GM18909 (cell line): ENCODE data around the gene RPS3.
A peak's percentile ranks its signal among the peaks of the same experiment; 100 is the strongest.
"Not testable (repeated sequence)": the region's sequence is repeated elsewhere in the genome, so short reads cannot be mapped to it uniquely, and the experiment has no call there.

Experiments used
- ATAC-seq: cut with Tn5 transposase; IDR thresholded peaks from one replicate; pipeline ENCODE4 v1.9.1; 2021; ENCODE audit warnings: mild to moderate bottlenecking; ENCODE audit not compliant: unreplicated experiment, poor library complexity

Gene RPS3

DNA sequence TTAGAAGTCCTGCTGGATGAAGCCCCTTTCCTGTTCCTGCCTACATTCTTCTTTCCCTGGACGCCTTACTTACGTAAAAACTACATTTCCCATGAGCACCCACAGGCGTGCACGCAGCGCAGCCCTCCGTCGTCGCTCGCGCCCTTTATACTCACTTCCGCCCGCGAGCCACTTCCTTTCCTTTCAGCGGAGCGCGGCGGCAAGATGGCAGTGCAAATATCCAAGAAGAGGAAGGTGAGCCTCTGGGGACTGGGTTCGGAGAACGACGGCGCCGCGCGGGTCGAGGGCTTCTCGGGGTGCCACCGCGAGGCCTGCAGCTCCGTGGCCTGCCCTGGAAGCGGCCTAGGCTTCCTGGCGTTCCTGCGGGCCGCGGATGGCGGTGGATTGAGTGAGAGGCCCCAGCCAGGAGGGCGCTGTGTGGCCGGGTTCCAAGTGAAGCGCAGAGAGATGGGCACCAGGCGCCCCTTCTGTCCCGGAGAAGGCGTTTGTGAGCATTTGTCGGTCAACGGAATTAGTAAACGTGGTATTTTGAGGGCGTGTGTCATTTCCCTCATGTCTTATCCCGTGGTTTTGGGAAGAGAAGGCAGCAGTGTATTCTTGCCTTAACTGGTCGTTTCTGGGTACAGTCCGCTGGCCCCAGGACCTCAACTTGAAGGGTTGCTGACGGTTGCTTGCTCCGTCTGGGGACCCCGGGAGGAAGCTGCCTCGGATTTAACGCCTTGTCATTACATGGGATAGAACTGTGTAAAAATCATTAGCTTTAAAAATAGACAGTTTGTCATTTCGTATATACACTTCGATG, at the start of gene RPS3:
TSS of gene RPS3 (plus strand) at position 175 of the 802 bp plus-strand sequence. CDS start at position 205, 30 bp downstream.
- peak; percentile 90 for ATAC-seq

DNA sequence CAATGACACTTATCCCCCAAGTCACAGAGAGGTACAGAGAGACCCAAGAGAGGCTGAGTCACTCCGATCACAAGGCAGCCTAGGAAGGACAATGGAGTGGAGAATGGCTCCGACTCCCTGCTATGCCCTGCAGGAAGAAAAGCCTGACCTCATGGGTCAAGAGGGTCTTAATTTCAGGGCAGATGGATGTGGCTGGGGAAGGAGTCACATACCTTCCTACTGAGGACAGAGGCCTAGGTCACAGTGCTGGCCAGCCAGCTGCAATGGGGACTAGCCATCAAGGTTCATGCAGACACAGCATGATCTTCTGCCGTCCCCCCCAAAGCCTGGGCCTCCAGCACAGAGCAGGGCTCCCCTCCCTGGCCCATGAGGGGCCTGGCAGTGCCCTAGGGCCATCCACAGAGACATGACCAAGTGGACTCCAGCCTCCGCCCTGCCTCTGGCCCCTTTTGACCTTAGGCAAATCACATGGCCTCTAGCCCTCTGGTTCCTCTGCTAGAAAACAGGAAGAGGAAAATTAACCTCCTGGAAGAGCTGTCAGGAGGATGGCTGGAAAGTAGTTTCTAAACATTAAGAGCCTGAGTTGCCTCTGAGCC, 49.7 kb upstream of the RPS3 start:
- no peak for ATAC-seq

DNA sequence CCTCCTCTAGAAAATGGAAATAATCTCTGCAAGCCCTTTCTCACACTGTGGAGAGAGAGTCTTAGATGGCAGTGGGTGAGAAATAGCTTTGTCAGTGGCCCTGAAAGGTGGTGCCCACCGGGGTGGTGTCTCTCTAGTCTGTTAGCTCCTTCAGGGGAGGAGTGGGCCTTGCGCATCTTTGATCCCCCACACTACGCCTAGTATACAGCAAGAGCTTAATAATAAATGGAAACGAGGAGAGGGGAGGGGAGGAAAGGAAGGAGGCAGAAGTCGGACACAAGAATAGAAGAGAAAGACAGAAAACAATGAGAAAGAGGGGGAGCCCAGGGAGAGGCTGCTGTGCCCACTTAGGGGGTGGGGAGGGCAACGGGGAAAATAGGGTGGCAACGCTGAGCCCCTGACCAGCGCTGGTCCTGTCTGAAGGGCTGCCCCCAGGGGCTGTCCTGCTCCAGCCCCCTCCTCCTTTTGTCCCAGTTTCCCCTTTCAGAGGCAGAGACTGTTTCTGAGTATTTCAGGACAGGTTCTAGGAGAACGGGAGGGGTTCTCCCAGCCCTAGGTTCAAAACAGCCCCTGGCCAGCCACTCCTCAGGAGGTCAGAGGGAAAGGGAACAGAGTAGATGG, 49.1 kb upstream of the RPS3 start:
- no peak for ATAC-seq

DNA sequence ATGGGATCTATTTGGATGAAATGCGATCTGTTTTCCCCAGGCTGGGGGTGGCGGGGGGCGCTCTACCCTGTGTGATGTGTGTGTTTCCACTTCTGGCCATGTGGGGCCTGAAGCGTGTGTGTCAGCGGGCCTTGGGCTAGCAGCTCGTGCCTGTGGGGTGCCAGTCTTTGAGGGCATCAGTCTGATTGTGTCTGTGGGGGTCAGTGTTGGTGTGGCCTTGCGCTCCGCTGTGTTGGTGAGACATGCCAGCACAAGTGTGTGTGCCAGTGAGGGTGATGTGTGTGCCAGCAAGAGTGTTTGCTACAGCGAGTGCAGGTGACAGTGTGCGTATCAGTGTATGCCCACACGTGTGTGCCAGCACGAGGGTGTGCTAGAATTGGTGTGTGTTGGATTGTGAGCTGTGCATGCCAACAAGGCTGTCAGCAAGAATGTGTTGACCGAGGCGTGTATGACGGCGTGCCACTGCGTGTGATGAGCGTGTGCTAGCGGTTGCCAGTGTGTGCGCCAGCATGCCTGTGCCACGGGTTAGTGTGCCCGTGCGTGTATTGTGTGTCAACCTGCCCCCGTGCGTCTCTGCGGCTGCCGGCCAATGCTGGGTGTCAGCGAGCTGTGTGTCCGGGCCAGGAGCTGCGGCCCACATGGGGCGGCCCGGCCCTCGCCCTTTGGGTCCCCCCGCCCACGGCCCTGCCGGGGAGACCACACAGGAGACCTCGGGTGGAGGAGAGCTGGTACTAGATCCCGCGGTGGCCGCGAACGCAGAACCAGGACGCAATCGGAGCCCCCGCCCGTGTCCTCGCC, 48.4 kb upstream of the RPS3 start:
- ATAC-seq: peak; percentile 28

DNA sequence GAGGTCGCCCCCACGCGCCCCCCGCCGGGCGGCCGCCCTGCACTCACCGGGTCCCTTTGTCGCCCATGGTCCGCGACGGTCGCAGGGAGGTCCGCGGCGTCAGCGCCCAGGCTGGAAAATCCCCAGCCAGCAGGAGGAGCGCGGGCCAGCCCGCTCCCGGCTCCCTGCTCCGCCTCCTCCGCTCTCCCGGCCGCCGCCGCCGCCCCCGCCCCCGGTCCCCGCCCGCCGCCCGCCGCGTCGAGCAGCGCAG, 47.9 kb upstream of the RPS3 start, which contains the start of gene ARRB1:
TSS of gene ARRB1 (minus strand) at position 121 of the 250 bp plus-strand sequence. CDS start at position 67, 54 bp downstream.
- no peak for ATAC-seq

DNA sequence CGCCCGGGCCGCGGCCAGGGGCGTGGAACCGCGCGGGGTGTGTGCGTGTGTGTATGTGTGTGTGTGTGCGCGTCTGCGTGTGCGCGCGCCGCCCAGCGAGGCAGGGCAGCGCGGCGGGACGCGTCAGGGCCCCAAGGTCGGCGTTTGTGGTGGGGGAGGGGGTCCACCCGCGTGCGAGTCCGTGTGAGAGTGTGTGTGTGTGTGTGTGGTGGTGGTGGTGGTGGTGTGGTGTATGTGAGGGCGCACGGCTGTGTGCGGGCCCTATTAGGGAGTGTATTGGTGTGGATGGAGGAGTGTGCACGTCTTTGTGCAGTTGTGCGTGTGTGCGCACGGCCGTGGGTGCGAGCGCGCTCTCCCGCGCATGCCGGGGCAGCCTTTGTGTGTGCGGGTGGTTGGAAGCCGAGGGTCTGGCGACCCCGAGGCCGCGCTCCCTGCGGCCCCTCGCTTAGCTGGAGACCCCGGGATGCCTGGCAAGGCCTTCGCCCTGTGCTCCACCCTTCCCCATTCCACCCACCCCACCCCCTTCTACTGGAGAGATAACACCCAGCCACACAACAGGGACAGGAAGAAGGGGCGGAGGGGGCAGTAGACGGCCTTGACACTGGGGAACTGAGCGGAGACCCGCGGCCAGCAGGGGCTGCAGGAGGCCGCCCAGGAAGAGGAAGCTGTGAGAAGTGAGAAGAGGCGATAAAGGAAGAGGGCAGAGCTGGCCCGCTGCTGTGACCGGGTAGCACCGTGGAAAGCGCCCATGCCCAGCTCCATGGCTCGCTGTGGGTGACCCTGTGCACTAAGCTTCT, 47.3 kb upstream of the RPS3 start:
- peak; percentile 43 for ATAC-seq

DNA sequence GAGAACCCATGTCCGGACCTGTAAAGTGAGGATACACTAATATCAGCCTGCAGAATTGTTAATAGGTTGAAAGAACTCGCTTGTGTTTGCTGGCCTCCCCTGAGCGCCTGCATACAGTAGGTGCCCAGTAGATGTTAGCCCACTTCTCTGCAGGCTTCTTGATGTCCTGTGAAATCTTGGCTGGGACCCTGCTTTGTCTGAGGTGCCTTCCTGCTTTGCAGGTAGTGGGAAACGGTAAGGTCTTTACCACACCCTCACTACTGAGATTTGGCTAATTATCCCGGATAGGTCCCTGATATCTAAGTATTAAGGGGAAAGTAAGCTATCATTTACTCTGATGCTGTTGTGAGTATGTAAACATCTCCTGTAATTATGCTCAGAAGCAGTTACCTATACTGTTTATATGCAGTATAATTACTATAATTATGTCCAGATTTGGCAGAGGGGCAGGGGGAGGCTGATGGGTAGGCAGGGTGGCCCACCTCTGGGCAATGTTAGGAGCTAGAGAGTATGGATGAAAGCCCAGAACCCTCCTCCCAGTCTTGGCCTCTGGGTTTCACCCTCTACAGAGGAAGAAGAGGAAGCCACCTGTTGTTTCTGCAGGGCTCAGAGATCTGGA, 46.6 kb upstream of the RPS3 start:
- no peak for ATAC-seq

DNA sequence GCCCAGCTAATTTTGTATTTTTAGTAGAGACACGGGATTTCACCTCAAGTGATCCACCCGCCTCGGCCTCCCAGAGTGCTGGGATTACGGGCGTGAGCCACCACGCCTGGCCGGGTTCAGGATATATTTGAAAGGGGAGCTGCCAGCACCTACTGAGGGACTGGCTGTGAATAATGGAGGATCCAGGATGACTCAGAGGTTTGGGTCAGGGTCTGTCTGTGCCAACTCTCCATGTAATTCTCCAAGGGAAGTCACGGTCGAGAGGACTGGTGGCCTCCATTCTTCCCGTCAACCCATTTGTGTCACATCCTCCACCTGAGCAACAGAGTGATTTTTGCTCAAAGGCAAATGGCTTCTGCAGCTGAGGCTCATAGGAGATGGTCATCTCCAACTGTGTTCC, 44.3 kb upstream of the RPS3 start:
- no peak for ATAC-seq

DNA sequence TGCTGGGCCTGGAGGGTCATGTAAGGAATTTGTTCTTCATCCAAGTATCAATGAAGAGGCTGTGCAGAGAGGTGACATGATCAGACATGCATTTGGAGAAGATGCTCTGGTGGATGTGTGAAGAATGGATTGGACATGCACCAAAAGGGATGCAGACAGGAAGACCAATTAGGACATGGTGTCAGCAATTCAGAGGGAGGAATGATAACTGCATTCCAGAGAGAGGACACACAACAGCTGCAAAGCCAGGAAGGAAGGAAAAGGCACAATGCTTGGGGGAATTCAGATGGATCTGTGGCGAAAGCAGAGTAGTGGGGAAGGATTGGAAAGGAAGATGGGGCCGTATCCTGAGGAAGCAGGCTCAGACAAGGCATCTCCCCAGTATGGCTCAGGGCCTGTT, 42.7 kb upstream of the RPS3 start:
- no peak for ATAC-seq

DNA sequence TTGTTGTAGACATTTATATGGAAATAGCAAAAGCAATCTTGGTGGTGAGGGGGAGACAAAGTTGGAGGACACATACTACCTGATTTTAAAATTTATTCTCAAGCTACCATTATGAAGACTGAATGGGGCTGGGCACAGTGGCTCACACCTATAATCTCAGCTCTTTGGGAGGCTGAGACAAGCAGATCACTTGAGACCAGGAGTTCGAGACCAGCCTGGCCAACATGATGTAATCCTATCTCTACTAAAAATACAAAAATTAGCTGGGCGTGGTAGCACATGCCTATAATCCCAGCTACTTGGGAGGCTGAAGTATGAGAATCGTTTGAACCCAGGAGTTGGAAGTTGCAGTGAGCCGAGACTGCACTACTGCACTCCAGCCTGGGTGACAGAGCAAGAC, 37.0 kb upstream of the RPS3 start:
- ATAC-seq: not testable (repeated sequence)

DNA sequence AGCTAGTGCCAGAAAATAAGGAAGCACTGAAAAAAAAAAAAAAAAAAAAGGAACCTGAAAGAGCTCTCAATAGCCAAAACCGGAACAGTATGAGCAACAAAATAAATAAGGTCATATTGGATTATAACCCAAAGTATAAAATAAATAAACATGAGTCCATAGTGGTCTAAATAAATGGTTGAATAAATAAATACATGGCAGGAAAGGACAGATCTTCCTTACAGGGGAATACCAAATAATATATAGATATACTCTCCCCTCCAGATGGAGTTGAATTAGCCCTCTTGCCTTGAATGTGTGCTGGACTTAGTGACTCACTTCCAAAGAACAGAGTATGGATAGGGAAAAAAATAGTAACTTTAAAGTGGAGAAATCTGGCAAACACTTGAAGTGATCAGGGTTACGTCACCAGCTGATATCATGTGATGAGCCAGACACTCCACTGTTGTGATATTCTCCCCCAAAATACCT, 33.6 kb upstream of the RPS3 start:
- no peak for ATAC-seq

DNA sequence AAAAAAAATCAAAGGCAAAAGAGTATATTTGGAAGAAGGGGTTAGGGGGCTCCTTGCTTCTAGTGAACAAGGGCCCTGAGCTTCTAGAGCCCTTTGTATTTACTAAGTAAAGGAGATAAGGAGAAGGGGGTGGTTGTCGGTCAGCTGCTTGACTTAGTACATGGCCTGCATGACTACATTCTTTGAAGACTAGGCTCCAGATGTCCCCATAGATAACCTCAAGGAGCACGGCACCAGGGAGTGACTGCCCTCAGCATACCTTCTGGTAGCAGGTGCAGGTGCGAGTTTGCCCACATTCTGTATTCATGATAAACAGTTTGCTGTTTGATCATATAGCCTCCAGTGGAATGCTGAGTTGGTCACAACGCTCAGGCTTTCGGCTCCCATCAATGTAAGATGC, 32.5 kb upstream of the RPS3 start:
- ATAC-seq: not testable (repeated sequence)

DNA sequence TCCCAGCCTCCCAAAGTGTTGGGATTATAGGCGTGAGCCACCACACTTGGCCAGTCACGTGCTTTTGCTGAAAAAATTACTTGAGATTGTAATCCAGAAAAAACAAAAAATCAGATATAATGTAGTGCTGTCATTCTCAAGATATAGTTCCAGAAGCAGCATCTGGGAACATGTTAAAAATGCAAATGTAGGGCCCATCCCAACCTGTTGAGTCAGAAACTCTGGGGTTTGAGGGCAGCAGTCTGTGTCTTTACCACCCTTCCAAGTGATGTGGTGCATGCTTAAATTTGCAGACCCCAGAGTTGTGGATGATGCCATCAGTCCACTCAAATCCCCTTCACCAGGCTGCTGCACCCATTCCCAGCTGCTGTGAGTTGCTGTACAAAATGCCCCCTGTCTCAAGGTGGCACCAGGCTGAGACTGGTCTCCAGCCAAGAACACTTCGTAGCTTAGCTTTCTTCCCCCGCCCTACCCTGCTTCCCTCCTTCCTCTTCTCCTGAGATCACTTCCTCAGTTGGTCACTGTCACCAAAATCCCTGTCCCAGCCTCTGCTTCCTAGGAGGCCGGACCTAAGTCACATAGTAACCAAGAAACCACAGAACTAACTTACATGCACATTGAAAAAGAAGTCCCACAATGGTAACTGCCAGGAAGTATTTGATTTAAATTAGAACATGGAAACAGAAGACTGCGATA, 29.6 kb upstream of the RPS3 start:
- no peak for ATAC-seq

DNA sequence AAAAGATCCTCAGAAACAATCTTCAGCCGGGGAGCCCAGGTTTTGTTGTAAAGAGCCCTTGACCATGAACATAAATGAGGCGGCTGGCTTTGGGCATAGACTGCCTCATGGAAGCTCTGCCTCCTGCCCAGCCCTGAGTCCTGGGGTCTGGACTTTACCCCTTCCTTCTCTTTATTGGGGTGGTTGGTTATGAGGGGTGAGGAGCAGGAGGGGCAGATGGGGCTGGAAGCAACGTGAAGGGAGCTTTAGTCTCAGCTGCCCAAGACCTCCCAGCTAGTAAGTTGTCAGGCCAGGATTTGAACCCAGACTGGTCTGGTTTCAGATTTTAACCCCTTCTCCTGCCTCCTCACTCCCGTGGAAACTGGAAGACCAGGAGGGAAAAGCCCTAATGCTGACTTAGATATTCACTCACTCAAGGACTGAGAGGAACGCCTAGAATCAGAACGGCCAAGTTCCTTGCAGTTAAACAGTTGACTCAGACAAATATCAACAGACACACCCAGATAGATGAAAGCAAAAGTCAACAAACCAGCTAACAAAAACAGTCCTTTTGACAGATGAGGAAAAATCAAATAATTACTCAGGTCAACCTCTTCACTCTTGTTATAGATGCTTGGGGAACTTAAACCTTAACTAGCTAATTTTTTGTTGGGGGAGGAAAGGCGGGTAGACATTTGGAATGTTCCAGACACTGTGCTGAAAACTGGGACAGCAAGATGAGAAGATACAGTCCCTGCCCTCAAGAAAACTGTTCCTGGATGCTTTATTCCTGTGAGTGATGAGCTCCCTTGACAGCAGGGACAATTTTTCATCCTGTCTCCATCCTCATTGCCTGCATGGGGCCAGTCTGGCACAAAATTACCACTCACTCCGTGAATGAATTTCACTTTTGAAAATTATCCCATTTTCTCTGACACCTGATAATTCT, 27.1 kb upstream of the RPS3 start:
- ATAC-seq: no peak

DNA sequence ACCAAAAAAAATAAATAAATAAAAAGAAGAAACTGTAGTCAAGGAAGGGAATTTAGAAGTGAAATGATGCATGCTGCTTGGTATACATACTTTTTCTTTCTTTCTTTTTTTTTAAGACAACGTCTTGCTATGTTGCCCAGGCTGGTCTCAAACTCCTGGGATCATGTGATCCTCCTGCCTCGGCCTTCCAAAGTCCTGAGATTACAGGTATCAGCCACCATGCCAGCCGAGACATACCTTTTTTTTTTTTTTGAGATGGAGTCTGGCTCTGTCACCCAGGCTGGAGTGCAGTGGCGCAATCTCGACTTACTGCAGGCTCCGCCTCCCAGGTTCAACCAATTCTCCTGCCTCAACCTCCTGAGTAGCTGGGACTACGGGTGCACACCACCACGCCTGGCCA, 26.1 kb upstream of the RPS3 start:
- no peak for ATAC-seq

DNA sequence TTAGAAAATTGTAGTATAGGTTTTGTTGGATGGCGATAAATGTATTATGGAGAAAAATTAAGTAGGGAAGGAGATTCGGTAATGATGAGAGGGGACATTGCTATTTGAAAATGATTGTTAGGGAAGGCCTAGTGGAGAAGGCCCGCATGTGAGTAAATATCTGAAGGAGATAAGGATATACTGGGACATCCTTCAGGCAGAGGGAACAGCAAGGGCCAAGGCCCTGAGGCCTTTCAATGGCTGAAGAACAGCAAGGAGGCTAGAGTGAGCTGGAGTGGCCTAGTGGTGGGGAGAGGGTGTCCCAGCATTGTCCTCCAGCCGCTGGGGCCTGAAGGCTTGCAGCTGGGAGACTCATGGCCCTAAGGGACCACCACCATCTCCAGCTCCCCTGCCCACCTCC, 24.7 kb upstream of the RPS3 start:
- ATAC-seq: no peak

DNA sequence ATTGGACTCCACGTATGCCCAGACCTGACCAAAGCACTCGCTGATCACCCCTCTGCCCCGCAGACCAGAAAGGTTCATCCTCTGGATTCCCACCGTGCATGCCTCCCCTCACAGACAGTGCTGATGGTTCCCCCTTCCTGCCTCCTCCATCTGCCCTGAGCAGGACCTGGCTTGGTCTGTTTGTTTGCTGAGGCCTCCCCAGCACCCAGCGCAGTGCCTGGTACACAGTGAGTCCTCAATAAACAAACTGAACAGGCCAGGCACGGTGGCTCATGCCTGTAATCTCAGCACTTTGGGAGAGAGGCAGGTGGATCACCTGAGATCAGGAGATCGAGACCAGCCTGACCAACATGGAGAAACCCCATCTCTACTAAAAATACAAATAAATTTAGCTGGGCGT, 23.7 kb upstream of the RPS3 start:
- no peak for ATAC-seq

DNA sequence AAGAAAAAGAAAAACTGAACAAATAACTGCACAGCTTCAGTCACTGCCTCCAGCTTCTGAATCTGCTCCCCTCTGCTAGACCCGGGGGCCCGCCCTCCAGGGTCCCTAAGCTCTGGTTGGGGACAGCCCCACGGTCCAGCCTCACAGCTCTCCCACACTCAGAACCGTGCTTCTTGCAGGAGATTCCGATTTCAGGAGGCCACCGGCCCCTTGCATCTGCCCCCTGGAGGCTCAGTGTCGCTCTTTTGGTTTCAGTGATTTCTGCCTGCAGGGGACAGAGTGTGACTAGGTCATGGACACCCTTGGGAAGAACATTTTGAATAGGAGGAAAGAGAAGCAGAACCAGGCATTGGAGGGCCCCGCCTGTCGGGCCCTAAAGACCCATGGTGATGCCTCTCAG, 23.1 kb upstream of the RPS3 start:
- ATAC-seq: no peak
